GM23338 (cell line): ENCODE results near the gene ADAM11. TPM values are rescaled to one million over a fixed set of nuclear protein-coding genes. Genes with fewer than 3 reads are reported as not detected.

ENCODE experiments used
- ATAC-seq: fragments of 200-7000 bp; cut with Tn5 transposase; 3 replicates; pipeline ENCODE4 v1.9.1; 2020
- DNase-seq: peaks from one replicate; pipeline ENCODE4 v3.0.0-alpha.2; 2015; ENCODE audit warnings: low spot score
- H2AFZ ChIP-seq: fragments of 200-600 bp; sonication (generic); 2 replicates; pipeline ENCODE4 v1.8.0; 2016; ENCODE audit warnings: antibody characterized with exemption, mild to moderate bottlenecking, moderate library complexity
- H3F3A ChIP-seq: fragments of 200-600 bp; sonication (generic); replicated peaks from 2 replicates; pipeline ENCODE4 v1.8.0; 2017; ENCODE audit warnings: antibody characterized with exemption, mixed run types, low read depth
- H3K27ac ChIP-seq: fragments of 200-600 bp; sonication (generic); 2 replicates; pipeline ENCODE4 v1.6.1; 2016; ENCODE audit warnings: low read depth
- H3K27me3 ChIP-seq: fragments of 200-600 bp; sonication (generic); 2 replicates; pipeline ENCODE4 v1.8.0; 2016; ENCODE audit warnings: mild to moderate bottlenecking, mixed run types, moderate library complexity; ENCODE audit not compliant: insufficient read depth
- H3K36me3 ChIP-seq: fragments of 200-600 bp; sonication (generic); 2 replicates; pipeline ENCODE4 v1.8.0; 2016; ENCODE audit warnings: mild to moderate bottlenecking; ENCODE audit not compliant: insufficient read depth
- H3K4me1 ChIP-seq: fragments of 200-600 bp; sonication (generic); 2 replicates; pipeline ENCODE4 v1.8.0; 2016; ENCODE audit warnings: mild to moderate bottlenecking, moderate library complexity; ENCODE audit not compliant: insufficient read depth
- H3K4me2 ChIP-seq: fragments of 200-600 bp; sonication (generic); 2 replicates; pipeline ENCODE4 v1.7.1; 2017; ENCODE audit warnings: mixed run types
- H3K4me3 ChIP-seq: fragments of 200-600 bp; sonication (generic); 2 replicates; pipeline ENCODE4 v1.6.1; 2016; ENCODE audit warnings: mixed run types
- H3K79me2 ChIP-seq: fragments of 200-600 bp; sonication (generic); replicated peaks from 2 replicates; pipeline ENCODE4 v1.8.0; 2017; ENCODE audit warnings: mild to moderate bottlenecking; ENCODE audit not compliant: insufficient read depth
- H3K9me2 ChIP-seq: fragments of 200-600 bp; sonication (generic); 2 replicates; pipeline ENCODE4 v1.8.0; 2017; ENCODE audit not compliant: insufficient read depth
- H4K20me1 ChIP-seq: fragments of 200-600 bp; sonication (generic); replicated peaks from 2 replicates; pipeline ENCODE4 v1.8.0; 2017; ENCODE audit warnings: mild to moderate bottlenecking; ENCODE audit not compliant: insufficient read depth
- H3K27ac Mint-ChIP-seq: 2 replicates; pipeline ENCODE4 v1.8.0; 2020; ENCODE audit warnings: inconsistent platforms, mild to moderate bottlenecking, moderate library complexity, mixed read lengths
- H3K27me3 Mint-ChIP-seq: 3 replicates; pipeline ENCODE4 v1.8.0; 2022; ENCODE audit warnings: low read depth, mild to moderate bottlenecking, moderate library complexity, mixed read lengths, inconsistent platforms; ENCODE audit not compliant: insufficient read depth, poor library complexity
- H3K36me3 Mint-ChIP-seq: 3 replicates; pipeline ENCODE4 v1.8.0; 2021; ENCODE audit warnings: low read depth, mild to moderate bottlenecking, inconsistent platforms, moderate library complexity, mixed read lengths
- H3K4me1 Mint-ChIP-seq: 3 replicates; pipeline ENCODE4 v1.8.0; 2020; ENCODE audit warnings: mild to moderate bottlenecking, inconsistent platforms, mixed read lengths
- H3K4me3 Mint-ChIP-seq: 3 replicates; pipeline ENCODE4 v1.8.0; 2021; ENCODE audit warnings: moderate library complexity, mild to moderate bottlenecking, inconsistent platforms, mixed read lengths
- H3K9me3 Mint-ChIP-seq: 3 replicates; pipeline ENCODE4 v1.8.0; 2020; ENCODE audit warnings: moderate library complexity, mild to moderate bottlenecking, inconsistent platforms, mixed read lengths
- EZH2phosphoT487 ChIP-seq: fragments of 200-600 bp; sonication (generic); IDR thresholded peaks from one replicate; pipeline ENCODE4 v1.8.1; 2018; ENCODE audit warnings: antibody characterized with exemption; ENCODE audit not compliant: unreplicated experiment
- NANOG ChIP-seq: IDR thresholded peaks from 2 replicates; pipeline ENCODE4 v1.6.1; 2016; ENCODE audit warnings: antibody characterized with exemption, borderline replicate concordance
- polyA plus RNA-seq: library from polyadenylated mRNA; unstranded; fragments of >200 nt; fragmentation: Nextera tagmentation; extraction: Ambion mirVana; gene quantifications from 2 replicates; pipeline ENCODE4 v1.2.1, GENCODE V29; 2016
- total RNA-seq: library from RNA; depleted of rRNA; stranded (reverse); fragments of >200 nt; shearing (Covaris generic); gene quantifications from 2 replicates; pipeline ENCODE4 v1.2.3, GENCODE V29; 2014
- TF ChIP-seq, protein P1 (sequence below): fragments of 250-450 bp; sonication (Bioruptor Pico); IDR thresholded peaks from 2 replicates; pipeline ENCODE4 v1.5.0; 2020; ENCODE audit warnings: mild to moderate bottlenecking, moderate library complexity

ADAM11 gene
- total and polyA plus RNA-seq, 2 experiments from 2014 or later: 0.55 to 4.7 TPM

DNA sequence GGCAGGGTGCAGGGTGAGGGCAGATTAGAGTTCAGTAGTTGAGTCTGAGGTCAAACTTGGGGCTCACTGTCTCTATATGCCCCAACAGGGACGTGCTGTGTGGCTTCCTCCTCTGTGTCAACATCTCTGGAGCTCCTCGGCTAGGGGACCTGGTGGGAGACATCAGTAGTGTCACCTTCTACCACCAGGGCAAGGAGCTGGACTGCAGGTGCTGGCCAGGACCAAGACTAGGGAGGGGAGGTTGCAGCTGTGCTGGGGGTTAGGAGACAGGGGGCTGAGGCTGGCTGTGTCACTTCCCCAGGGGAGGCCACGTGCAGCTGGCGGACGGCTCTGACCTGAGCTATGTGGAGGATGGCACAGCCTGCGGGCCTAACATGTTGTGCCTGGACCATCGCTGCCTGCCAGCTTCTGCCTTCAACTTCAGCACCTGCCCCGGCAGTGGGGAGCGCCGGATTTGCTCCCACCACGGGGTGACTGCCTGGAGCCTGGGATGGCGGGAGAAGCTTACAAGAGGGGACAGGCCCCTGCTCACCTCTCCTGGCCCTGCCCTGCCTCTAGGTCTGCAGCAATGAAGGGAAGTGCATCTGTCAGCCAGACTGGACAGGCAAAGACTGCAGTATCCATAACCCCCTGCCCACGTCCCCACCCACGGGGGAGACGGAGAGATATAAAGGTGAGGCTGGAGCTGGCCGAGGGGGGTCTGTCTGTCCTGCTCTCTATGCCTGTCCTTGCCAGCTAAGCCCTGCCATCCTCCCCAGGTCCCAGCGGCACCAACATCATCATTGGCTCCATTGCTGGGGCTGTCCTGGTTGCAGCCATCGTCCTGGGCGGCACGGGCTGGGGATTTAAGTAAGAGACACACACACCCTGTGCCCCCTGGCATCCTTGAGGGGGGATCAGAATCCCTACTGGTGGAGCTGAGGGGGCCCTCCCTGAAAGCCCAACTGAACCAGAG lies 18.9 kb downstream of the ADAM11 start:
- Histone ChIP-seq H3K79me2 (no peaks in the 10 kb centered on the region), H3K4me2 (no peak overlapping the region), H3K9me2 (no peaks in the 10 kb centered on the region), H3K4me3 (no peak overlapping the region), H3K27me3 (peaks cover 12% of the 10 kb centered on the region), H3K27ac (no peak overlapping the region), H4K20me1 (0 out of 2 replicates have a peak, but pooled peaks cover 5% of the 10 kb centered on the region), H3K36me3 (no peaks in the 10 kb centered on the region), H3F3A (0 out of 2 replicates have a peak, but pooled peaks cover 2% of the 10 kb centered on the region), H3K4me1 (peaks cover 22% of the 10 kb centered on the region), H2AFZ (no peak overlapping the region)
- no peak for ATAC-seq
- Mint-ChIP-seq H3K9me3 (no peaks in the 10 kb centered on the region), H3K27me3 (peaks cover 38% of the 10 kb centered on the region), H3K4me1 (peaks cover 29% of the 10 kb centered on the region), H3K27ac (no peak overlapping the region), H3K4me3 (peak overlapping the region; percentile 33; the same call in 1 of the 3 replicates), H3K36me3 (no peaks in the 10 kb centered on the region)
- DNase-seq: no peak
- TF ChIP-seq EZH2phosphoT487: no peak
- TF ChIP-seq, protein P1, sequence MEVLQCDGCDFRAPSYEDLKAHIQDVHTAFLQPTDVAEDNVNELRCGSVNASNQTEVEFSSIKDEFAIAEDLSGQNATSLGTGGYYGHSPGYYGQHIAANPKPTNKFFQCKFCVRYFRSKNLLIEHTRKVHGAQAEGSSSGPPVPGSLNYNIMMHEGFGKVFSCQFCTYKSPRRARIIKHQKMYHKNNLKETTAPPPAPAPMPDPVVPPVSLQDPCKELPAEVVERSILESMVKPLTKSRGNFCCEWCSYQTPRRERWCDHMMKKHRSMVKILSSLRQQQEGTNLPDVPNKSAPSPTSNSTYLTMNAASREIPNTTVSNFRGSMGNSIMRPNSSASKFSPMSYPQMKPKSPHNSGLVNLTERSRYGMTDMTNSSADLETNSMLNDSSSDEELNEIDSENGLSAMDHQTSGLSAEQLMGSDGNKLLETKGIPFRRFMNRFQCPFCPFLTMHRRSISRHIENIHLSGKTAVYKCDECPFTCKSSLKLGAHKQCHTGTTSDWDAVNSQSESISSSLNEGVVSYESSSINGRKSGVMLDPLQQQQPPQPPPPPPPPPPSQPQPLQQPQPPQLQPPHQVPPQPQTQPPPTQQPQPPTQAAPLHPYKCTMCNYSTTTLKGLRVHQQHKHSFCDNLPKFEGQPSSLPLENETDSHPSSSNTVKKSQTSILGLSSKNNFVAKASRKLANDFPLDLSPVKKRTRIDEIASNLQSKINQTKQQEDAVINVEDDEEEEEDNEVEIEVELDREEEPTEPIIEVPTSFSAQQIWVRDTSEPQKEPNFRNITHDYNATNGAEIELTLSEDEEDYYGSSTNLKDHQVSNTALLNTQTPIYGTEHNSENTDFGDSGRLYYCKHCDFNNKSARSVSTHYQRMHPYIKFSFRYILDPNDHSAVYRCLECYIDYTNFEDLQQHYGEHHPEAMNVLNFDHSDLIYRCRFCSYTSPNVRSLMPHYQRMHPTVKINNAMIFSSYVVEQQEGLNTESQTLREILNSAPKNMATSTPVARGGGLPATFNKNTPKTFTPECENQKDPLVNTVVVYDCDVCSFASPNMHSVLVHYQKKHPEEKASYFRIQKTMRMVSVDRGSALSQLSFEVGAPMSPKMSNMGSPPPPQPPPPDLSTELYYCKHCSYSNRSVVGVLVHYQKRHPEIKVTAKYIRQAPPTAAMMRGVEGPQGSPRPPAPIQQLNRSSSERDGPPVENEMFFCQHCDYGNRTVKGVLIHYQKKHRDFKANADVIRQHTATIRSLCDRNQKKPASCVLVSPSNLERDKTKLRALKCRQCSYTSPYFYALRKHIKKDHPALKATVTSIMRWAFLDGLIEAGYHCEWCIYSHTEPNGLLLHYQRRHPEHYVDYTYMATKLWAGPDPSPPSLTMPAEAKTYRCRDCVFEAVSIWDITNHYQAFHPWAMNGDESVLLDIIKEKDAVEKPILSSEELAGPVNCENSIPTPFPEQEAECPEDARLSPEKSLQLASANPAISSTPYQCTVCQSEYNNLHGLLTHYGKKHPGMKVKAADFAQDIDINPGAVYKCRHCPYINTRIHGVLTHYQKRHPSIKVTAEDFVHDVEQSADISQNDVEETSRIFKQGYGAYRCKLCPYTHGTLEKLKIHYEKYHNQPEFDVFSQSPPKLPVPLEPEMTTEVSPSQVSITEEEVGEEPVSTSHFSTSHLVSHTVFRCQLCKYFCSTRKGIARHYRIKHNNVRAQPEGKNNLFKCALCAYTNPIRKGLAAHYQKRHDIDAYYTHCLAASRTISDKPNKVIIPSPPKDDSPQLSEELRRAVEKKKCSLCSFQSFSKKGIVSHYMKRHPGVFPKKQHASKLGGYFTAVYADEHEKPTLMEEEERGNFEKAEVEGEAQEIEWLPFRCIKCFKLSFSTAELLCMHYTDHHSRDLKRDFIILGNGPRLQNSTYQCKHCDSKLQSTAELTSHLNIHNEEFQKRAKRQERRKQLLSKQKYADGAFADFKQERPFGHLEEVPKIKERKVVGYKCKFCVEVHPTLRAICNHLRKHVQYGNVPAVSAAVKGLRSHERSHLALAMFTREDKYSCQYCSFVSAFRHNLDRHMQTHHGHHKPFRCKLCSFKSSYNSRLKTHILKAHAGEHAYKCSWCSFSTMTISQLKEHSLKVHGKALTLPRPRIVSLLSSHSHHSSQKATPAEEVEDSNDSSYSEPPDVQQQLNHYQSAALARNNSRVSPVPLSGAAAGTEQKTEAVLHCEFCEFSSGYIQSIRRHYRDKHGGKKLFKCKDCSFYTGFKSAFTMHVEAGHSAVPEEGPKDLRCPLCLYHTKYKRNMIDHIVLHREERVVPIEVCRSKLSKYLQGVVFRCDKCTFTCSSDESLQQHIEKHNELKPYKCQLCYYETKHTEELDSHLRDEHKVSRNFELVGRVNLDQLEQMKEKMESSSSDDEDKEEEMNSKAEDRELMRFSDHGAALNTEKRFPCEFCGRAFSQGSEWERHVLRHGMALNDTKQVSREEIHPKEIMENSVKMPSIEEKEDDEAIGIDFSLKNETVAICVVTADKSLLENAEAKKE (CRISPR knock-in tag): no peak
- no peak for TF ChIP-seq NANOG
